ENCODE results near the gene RNF31.

Gene RNF31

GRCh38 chr14:24137529-24138395 is 9.5 kb upstream of the RNF31 start:
- in situ Hi-C loops (cut with MboI; ENCODE audit: low sequenced_read_pairs): no loop called here

GRCh38 chr14:24138396-24139271 is 8.7 kb upstream of the RNF31 start:
- in situ Hi-C loops (cut with MboI; ENCODE audit: low sequenced_read_pairs): no loop called here

- in situ Hi-C loops (cut with MboI; ENCODE audit: low sequenced_read_pairs): no loop called here
Measured at GRCh38 chr14:24139272-24139934, 7.9 kb upstream of the RNF31 start.

- in situ Hi-C loops (cut with MboI; ENCODE audit: low sequenced_read_pairs): no loop called here
Measured at GRCh38 chr14:24141097-24141880, 6.0 kb upstream of the RNF31 start, which contains the start of gene EMC9. Gene EMC9, minus strand, starts transcription at chr14:24141591. Its CDS starts 287 bp downstream, at chr14:24141304.

GRCh38 chr14:24143511-24143910 is 3.8 kb upstream of the RNF31 start:
- in situ Hi-C loops (cut with MboI; ENCODE audit: low sequenced_read_pairs): no loop called here

GRCh38 chr14:24144451-24144850 is 2.8 kb upstream of the RNF31 start:
- in situ Hi-C loops (cut with MboI; ENCODE audit: low sequenced_read_pairs): no loop called here

- in situ Hi-C loops (cut with MboI; ENCODE audit: low sequenced_read_pairs): no loop called here
Measured at GRCh38 chr14:24145219-24145618, 2.1 kb upstream of the RNF31 start.

- in situ Hi-C loops (cut with MboI; ENCODE audit: low sequenced_read_pairs): no loop called here
Measured at GRCh38 chr14:24145690-24146452, 1.4 kb upstream of the RNF31 start.

- in situ Hi-C loops (cut with MboI; ENCODE audit: low sequenced_read_pairs): no loop called here
Measured at GRCh38 chr14:24146453-24146977, 783 bp upstream of the RNF31 start, which contains the start of gene PSME2. Gene PSME2, minus strand, starts transcription at chr14:24146610. Its CDS starts 29 bp downstream, at chr14:24146581.

- in situ Hi-C loops (cut with MboI; ENCODE audit: low sequenced_read_pairs): no loop called here
Measured at GRCh38 chr14:24147761-24148428, 597 bp downstream of the RNF31 start.

GRCh38 chr14:24149302-24149969 is 2.1 kb downstream of the RNF31 start:
- in situ Hi-C loops (cut with MboI; ENCODE audit: low sequenced_read_pairs): no loop called here

- in situ Hi-C loops (cut with MboI; ENCODE audit: low sequenced_read_pairs): no loop called here
Measured at GRCh38 chr14:24150061-24150460, 2.8 kb downstream of the RNF31 start.

GRCh38 chr14:24150567-24150966 is 3.3 kb downstream of the RNF31 start:
- in situ Hi-C loops (cut with MboI; ENCODE audit: low sequenced_read_pairs): no loop called here

- in situ Hi-C loops (cut with MboI; ENCODE audit: low sequenced_read_pairs): no loop called here
Measured at GRCh38 chr14:24150993-24151392, 3.7 kb downstream of the RNF31 start.

- in situ Hi-C loops (cut with MboI; ENCODE audit: low sequenced_read_pairs): no loop called here
Measured at GRCh38 chr14:24151404-24152080, 4.2 kb downstream of the RNF31 start.

- in situ Hi-C loops (cut with MboI; ENCODE audit: low sequenced_read_pairs): no loop called here
Measured at GRCh38 chr14:24155100-24155499, 7.8 kb downstream of the RNF31 start.

- in situ Hi-C loops (cut with MboI; ENCODE audit: low sequenced_read_pairs): no loop called here
Measured at GRCh38 chr14:24156840-24157239, 9.5 kb downstream of the RNF31 start.

GRCh38 chr14:24157331-24157730 is 10.0 kb downstream of the RNF31 start:
- in situ Hi-C loops (cut with MboI; ENCODE audit: low sequenced_read_pairs): no loop called here

Data from HL-60/S4 treated with retinoic acid at 250 ng/mL for 4 days and 3 days (cell line).